ENCODE data around the gene SBF2.
"Not testable (repeated sequence)": the region's sequence is repeated elsewhere in the genome, so short reads cannot be mapped to it uniquely, and the experiment has no call there.

GRCh38 chr11:9987303-9987702, 306.7 kb downstream of the SBF2 start:
- not testable (repeated sequence) for TF ChIP-seq CTCF (conservative IDR thresholded peaks at IDR 0.05 in 1 of 2, IDR thresholded peaks at IDR 0.05 in 1 of 2; ENCODE audit: extremely low read depth in 1 of 2, insufficient read depth in 1 of 2, low read depth in 1 of 2, low read length in 2 of 2); EZH2 (IDR thresholded peaks at IDR 0.05; ENCODE audit: borderline replicate concordance, low read length)

Data from mammary epithelial cell (primary cell).